Activated CD4-positive, alpha-beta memory T cell treated with anti-CD3 and anti-CD28 coated beads, Interleukin-2, amount 10 ng/mL, durations not matched to agents 7 days and 5 days (primary cell): Measurements from ENCODE around the gene MAP3K9. TPM values are rescaled to one million over a fixed set of nuclear protein-coding genes. Genes with fewer than 3 reads are reported as not detected.

Experiments used
- CTCF ChIA-PET: fragments of 350-600 bp; sonication (Branson Sonifier 250); formaldehyde crosslinking; loops from one replicate; lab custom pipeline; 2021; ENCODE audit warnings: antibody characterized with exemption, inconsistent platforms; lab: Charles Lee
- POLR2A ChIA-PET: fragments of 350-600 bp; sonication (Branson Sonifier 250); formaldehyde crosslinking; loops from one replicate; lab custom pipeline; 2021; ENCODE audit warnings: antibody characterized with exemption; lab: Charles Lee
- DNase-seq: peaks from one replicate; pipeline ENCODE4 v3.0.0-alpha.2; 2020
- H3K27ac Mint-ChIP-seq: one replicate; pipeline ENCODE4 v1.8.0; 2021; ENCODE audit warnings: mild to moderate bottlenecking, mixed read lengths
- H3K27me3 Mint-ChIP-seq: one replicate; pipeline ENCODE4 v1.8.0; 2021; ENCODE audit warnings: mixed read lengths
- H3K36me3 Mint-ChIP-seq: one replicate; pipeline ENCODE4 v1.8.0; 2021; ENCODE audit warnings: low read depth, mixed read lengths
- H3K4me1 Mint-ChIP-seq: one replicate; pipeline ENCODE4 v1.8.0; 2021; ENCODE audit warnings: mixed read lengths
- H3K4me3 Mint-ChIP-seq: one replicate; pipeline ENCODE4 v1.8.0; 2021; ENCODE audit warnings: mild to moderate bottlenecking, mixed read lengths
- H3K9me3 Mint-ChIP-seq: one replicate; pipeline ENCODE4 v1.8.0; 2021; ENCODE audit warnings: mixed read lengths
- total RNA-seq, 2 experiments: library from RNA; stranded (reverse); gene quantifications; one replicate each; pipeline ENCODE4 v1.2.3, GENCODE V29; 2021

Gene MAP3K9
- total RNA-seq, 2 experiments from 2014 or later: 5.9 to 6.7 TPM

DNA sequence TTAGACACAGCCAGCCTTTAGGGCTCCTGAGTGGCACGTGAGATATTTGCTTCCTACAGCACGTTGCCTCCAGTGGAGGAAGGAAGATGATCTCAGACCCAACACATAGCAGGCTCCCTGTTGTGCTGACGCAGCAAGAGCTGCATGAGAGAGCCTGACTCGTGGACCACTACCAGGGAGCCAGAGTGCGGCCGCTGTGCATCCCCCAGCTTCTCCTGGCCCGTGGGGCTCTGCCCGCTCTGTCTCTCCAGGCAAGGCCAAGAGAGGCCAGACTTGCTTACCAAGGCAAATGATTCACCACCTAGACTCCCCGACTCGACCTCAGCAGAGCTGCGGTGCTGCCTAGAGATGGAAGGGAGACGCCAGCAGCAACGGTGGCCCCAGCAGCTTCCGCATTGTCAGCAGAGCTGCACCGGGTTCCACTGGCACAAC lies 37.5 kb downstream of the MAP3K9 start:
- DNase-seq: no peak
- H3K4me1 Mint-ChIP-seq: no peaks in the 10 kb centered on the region
- H3K27ac Mint-ChIP-seq: no peak overlapping the region
- no peaks in the 10 kb centered on the region for H3K36me3 Mint-ChIP-seq
- POLR2A ChIA-PET: no interaction called here
- H3K27me3 Mint-ChIP-seq: no peaks in the 10 kb centered on the region
- H3K4me3 Mint-ChIP-seq: no peak overlapping the region
- CTCF ChIA-PET: interaction anchor here (1.3 kb wide), 1 partner anchor 12 kb away, joined by 4 read pairs; no protein-coding TSS in a partner anchor
- no peaks in the 10 kb centered on the region for H3K9me3 Mint-ChIP-seq

DNA sequence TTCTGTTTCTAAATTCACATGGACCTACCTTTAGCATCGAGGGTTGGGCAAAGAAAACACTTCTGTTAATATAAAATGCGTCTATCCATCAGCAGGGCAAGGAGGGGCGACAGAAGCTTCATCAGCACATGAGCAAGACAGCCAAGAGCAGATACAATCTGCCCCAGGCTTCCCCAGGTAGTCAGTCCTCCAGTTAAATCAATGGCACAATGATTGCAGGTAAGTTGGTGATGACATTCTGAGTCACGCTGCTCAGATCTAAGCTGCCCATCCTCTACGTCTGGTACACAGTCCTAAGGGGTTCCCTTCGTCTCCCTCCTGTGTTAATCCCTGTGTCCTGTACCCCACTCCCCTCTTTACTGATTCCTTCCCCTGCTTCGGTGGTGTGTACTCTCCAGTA lies 38.8 kb downstream of the MAP3K9 start:
- Mint-ChIP-seq H3K27me3 (no peaks in the 10 kb centered on the region), H3K27ac (no peak overlapping the region)
- POLR2A ChIA-PET: no interaction called here

DNA sequence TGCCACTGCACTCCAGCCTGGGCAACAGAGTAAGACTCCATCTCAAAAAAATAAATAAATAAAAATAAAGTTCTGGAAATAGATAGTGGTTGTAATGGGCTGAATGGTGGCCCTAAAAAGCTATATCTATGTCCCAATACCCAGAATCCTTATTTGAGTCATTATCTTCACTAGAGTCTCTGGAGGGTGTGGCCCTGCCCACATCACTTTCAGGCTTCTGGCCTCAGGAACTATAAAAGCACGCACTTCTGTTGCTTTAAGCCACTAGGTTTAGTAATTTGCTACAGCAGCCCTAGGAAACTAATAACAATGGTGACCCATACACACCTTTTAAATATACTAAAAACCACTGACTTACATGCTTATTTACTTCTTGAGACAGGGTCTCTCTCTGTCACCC lies 49.9 kb downstream of the MAP3K9 start:
- Mint-ChIP-seq H3K9me3 (no peaks in the 10 kb centered on the region), H3K27me3 (no peaks in the 10 kb centered on the region), H3K36me3 (peaks cover 5% of the 10 kb centered on the region), H3K27ac (no peak overlapping the region), H3K4me1 (peaks cover 1% of the 10 kb centered on the region), H3K4me3 (no peak overlapping the region)
- ChIA-PET POLR2A (no interaction called here), CTCF (interaction anchor here (1.2 to 1.4 kb wide), 2 partner anchors 12 to 58 kb away, joined by 4 to 5 read pairs; no protein-coding TSS in a partner anchor)
- no peak for DNase-seq

More for the DNA sequence above, 38.8 kb downstream of the MAP3K9 start:
- Mint-ChIP-seq H3K4me3 (no peak overlapping the region), H3K9me3 (no peaks in the 10 kb centered on the region), H3K36me3 (no peaks in the 10 kb centered on the region), H3K4me1 (no peaks in the 10 kb centered on the region)
- CTCF ChIA-PET: no interaction called here
- no peak for DNase-seq

DNA sequence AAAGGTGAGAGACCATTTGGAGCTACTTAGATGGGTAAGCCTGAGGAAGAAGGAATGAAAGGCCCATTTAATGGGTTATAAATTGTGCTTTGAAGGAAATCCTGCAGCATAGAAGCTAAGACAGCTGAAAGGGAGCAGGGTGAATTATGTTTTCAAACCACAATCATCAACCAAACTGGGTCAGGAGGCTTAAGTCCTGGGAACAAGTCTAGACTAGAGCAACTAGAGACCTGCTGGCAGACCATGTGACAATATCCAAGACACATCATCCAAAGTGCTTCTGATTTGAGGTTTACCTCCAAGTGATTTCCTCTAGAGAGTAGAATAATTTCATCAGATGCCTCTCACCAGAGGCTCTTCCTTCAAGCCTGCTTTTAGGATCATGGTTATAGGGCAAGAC lies 53.7 kb downstream of the MAP3K9 start:
- no peaks in the 10 kb centered on the region for H3K9me3 Mint-ChIP-seq
- H3K4me1 Mint-ChIP-seq: peaks cover 1% of the 10 kb centered on the region
- CTCF ChIA-PET: no interaction called here
- POLR2A ChIA-PET: no interaction called here
- no peak for DNase-seq
- peaks cover 3% of the 10 kb centered on the region for H3K36me3 Mint-ChIP-seq
- H3K27me3 Mint-ChIP-seq: no peaks in the 10 kb centered on the region
- no peak overlapping the region for H3K4me3 Mint-ChIP-seq
- H3K27ac Mint-ChIP-seq: no peak overlapping the region

DNA sequence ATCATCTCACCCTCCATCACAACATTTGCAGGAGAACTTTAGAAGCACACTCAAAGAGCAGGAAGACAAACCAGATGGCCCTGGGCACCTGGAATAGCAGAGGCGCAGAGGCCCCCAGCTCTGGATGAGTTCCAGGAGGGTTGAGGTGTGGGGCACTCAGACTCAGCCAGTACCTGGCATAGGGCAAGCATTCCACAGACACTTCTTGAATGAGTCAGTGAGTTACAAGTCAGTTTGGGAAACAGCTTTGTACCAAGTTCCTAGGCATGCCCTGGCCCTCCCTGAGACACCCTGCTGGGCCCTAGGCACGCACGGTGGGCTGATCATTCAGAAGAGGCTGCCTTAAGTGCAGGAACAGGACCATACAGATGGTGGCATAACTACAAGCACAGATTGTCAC lies 54.3 kb downstream of the MAP3K9 start:
- Mint-ChIP-seq H3K27me3 (no peaks in the 10 kb centered on the region), H3K36me3 (no peaks in the 10 kb centered on the region), H3K4me3 (no peak overlapping the region), H3K27ac (no peak overlapping the region), H3K4me1 (peaks cover 1% of the 10 kb centered on the region), H3K9me3 (no peaks in the 10 kb centered on the region)
- ChIA-PET POLR2A (no interaction called here), CTCF (no interaction called here)
- no peak for DNase-seq

DNA sequence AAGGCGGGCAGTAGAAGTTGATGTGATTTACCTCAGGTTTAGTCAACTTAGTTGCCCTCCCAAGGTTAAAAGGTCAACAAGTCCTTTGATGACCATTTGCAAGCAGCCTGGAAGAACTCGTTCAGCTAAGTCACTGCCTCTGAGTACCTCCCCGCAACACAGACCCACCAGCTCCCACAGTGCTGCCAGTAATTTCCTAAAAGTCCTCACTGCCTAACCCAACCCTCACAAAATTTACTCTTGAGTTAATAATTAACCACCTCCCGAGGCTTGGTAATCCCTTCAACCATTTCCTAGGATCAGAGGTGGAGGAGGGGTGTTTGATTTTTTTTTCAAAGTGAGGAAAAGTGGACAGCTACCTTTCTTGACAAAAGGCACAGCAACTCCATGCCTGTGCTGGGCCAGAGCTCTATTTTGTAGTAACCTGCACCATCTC lies 55.8 kb downstream of the MAP3K9 start:
- H3K27ac Mint-ChIP-seq: no peak overlapping the region
- ChIA-PET CTCF (no interaction called here), POLR2A (no interaction called here)

DNA sequence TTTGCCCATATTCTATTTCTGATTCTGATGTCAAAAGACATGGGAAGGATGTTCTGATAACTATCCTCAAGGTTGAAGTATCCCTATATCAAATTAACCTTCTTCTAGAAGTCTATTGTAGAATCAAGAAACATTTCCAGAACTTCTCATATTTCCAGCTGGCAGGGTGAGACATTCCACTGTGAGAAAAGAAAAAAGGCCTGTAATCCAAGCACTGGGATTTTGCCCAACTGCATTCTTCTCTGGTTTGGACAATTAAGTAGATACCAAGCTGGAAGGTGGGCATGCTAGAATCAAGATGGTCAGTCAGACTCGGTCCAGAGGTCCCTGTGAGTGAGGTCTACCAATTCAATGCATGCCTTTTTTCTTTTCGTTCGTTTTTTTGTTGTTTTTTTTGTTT lies 60.9 kb downstream of the MAP3K9 start:
- ChIA-PET POLR2A (no interaction called here), CTCF (no interaction called here)
- no peaks in the 10 kb centered on the region for H3K4me1 Mint-ChIP-seq
- peaks cover 24% of the 10 kb centered on the region for H3K36me3 Mint-ChIP-seq
- H3K4me3 Mint-ChIP-seq: no peak overlapping the region
- DNase-seq: no peak
- H3K27me3 Mint-ChIP-seq: no peaks in the 10 kb centered on the region
- no peak overlapping the region for H3K27ac Mint-ChIP-seq
- H3K9me3 Mint-ChIP-seq: peaks cover 2% of the 10 kb centered on the region

More for the DNA sequence above, 55.8 kb downstream of the MAP3K9 start:
- Mint-ChIP-seq H3K4me3 (no peak overlapping the region), H3K27me3 (no peaks in the 10 kb centered on the region), H3K4me1 (no peaks in the 10 kb centered on the region), H3K9me3 (no peaks in the 10 kb centered on the region), H3K36me3 (peaks cover 6% of the 10 kb centered on the region)
- no peak for DNase-seq

DNA sequence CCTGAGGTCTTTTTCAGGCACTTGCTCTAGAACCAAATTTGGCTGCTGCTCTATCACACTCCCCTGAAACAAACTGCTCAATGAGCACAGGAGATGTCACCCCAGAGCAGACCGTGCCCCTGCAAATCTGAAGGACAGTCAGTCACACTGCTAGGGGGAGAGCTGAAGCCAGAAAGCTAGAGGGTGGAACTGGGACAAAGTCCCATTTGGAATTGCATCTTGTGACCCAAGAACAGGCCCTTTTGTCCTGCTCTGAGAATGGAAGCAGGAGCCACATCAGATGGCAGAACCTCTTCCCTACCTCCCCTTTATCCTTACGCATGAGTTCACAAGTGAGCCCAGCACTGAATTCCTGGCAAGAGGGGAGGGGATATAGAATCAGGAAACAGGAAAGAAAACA lies 64.7 kb downstream of the MAP3K9 start:
- CTCF ChIA-PET: no interaction called here
- H3K4me1 Mint-ChIP-seq: no peaks in the 10 kb centered on the region

DNA sequence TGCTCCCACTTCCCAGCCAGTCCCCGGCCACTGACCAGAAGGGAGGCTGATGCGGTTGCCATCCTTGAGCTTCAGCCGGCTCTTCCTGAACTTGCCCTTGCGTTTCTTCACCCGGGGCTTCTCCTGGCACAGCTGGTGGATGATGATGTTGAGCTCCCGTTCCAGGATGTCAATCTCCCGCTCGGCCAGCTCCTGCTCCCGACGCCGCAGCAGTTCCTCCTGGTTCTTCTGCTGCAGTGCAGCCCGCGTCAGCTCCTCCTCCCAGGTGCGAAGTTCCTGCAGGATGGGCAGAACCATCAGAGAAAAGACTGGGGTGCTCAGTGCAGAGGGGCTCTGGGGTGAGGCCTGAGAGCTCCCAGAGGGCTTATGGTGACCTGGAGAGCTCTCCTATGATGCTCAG lies 67.0 kb downstream of the MAP3K9 start:
- no peaks in the 10 kb centered on the region for H3K9me3 Mint-ChIP-seq
- no peaks in the 10 kb centered on the region for H3K4me1 Mint-ChIP-seq
- no peak overlapping the region for H3K27ac Mint-ChIP-seq
- no peak overlapping the region for H3K4me3 Mint-ChIP-seq
- H3K27me3 Mint-ChIP-seq: no peaks in the 10 kb centered on the region
- no peak for DNase-seq
- peaks cover 12% of the 10 kb centered on the region for H3K36me3 Mint-ChIP-seq
- ChIA-PET CTCF (no interaction called here), POLR2A (no interaction called here)

More for the DNA sequence above, 64.7 kb downstream of the MAP3K9 start:
- H3K36me3 Mint-ChIP-seq: peaks cover 24% of the 10 kb centered on the region
- no peaks in the 10 kb centered on the region for H3K27me3 Mint-ChIP-seq
- no peak overlapping the region for H3K4me3 Mint-ChIP-seq
- no peak for DNase-seq
- H3K27ac Mint-ChIP-seq: no peak overlapping the region
- POLR2A ChIA-PET: no interaction called here
- H3K9me3 Mint-ChIP-seq: peaks cover 2% of the 10 kb centered on the region

DNA sequence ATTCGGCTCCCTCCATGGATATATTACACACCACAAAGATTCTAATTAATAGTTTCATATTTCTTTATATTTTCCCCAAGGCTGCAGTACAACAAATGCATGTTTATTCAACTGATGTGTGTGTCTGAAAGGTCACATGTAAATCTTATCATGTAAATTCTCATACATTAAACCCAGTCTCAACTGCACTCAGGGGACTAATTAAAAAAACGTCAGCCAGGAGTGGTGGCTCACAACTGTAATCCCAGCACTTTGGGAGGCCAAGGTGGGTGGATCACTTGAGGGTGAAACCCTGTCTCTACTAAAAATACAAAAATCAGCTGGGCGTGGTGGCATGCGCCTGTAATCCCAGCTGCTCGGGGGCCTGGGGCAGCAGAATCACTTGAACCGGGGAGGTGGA lies 67.8 kb downstream of the MAP3K9 start:
- no peak for DNase-seq
- CTCF ChIA-PET: no interaction called here
- no peaks in the 10 kb centered on the region for H3K9me3 Mint-ChIP-seq
- peaks cover 6% of the 10 kb centered on the region for H3K36me3 Mint-ChIP-seq
- no peaks in the 10 kb centered on the region for H3K27me3 Mint-ChIP-seq
- POLR2A ChIA-PET: no interaction called here
- H3K27ac Mint-ChIP-seq: no peak overlapping the region
- H3K4me3 Mint-ChIP-seq: no peak overlapping the region
- no peaks in the 10 kb centered on the region for H3K4me1 Mint-ChIP-seq

DNA sequence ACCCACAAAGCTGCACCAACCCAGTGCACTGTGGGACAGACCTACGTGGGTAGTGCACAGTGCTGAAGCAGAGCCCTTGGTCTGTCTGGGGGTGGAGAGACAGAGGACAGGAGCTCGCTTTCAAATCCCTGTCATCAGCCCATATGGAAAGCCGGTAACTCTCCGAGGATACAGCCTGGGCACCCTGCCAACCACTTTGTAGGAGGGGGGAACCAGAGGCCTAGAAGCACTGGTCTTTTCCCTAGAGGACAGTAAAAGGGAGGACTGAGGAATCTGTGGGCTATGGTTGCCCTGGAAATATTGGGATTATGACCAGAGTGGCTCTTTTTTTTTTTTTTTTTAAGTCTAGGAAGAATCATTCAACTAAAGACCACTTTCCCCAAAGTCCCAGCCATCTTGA lies 74.3 kb downstream of the MAP3K9 start:
- Mint-ChIP-seq H3K9me3 (no peaks in the 10 kb centered on the region), H3K4me3 (no peak overlapping the region), H3K4me1 (no peaks in the 10 kb centered on the region), H3K27ac (no peak overlapping the region), H3K27me3 (no peaks in the 10 kb centered on the region), H3K36me3 (peaks cover 14% of the 10 kb centered on the region)
- CTCF ChIA-PET: no interaction called here
- POLR2A ChIA-PET: no interaction called here
- DNase-seq: no peak

DNA sequence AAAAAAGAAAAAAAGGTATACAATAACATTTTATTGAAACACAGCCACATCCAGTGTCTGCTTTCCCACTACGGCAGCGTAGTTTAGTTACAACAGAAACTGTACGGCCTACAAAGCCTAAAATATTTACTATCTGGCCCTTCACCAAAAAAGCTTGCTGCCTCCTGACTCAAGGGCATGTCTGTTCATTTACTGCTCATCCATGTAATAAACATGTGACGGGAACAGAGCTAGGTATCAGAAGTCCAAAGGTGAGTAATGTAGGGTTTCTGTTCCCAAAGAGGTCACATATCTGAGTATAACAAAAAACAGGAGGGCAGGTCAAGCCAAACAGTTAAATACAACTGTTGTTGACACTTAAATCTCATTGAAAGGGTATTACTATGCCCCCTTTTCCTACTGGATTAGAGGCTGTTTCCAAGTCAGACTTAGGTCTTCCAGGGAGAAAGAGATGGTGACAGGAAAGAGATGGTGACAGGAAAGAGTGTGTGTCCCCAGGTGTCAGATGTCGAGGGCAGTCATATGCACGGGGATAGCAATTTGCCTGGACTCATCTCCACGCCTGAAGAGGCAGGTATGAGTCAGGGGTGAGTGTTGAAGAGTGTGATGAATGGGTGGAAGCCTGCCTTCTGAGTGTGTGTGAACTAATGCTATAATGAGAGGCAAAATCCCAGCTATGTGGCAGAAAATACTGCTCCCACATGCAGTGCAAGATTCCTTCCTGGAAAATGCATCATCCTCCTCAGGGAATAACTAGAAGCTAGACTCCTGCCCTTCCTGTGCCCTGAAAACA lies 77.7 kb downstream of the MAP3K9 start:
- no peaks in the 10 kb centered on the region for H3K27me3 Mint-ChIP-seq
- no peaks in the 10 kb centered on the region for H3K9me3 Mint-ChIP-seq
- ChIA-PET POLR2A (no interaction called here), CTCF (interaction anchor here (0.5 kb wide), 1 partner anchor 9 kb away, joined by 3 read pairs; no protein-coding TSS in a partner anchor)
- no peaks in the 10 kb centered on the region for H3K4me1 Mint-ChIP-seq
- peaks cover 15% of the 10 kb centered on the region for H3K36me3 Mint-ChIP-seq
- H3K27ac Mint-ChIP-seq: no peak overlapping the region
- no peak for DNase-seq
- H3K4me3 Mint-ChIP-seq: no peak overlapping the region

DNA sequence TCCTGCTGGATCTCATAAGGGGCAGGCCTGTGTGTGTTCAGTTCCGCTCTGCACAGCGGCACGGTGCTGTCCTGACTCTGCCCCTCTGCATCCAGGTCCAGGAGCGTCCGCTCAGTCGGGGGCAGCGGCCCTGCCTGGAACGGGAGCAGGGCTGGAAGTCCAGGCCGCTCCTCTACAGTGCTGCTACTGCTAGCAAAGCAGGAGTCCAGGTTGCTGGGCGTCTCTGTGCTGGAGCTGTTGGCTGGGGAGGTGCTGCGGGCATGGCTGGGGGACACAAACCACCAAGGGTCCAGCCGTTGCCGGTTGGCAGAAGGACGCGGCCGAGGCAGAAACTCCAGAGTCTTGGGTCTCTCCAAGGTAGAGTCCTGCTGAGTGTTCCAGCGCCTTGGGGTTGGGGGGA lies 78.9 kb downstream of the MAP3K9 start:
- H3K27me3 Mint-ChIP-seq: no peaks in the 10 kb centered on the region
- H3K9me3 Mint-ChIP-seq: no peaks in the 10 kb centered on the region
- no peak overlapping the region for H3K4me3 Mint-ChIP-seq
- DNase-seq: no peak
- no peaks in the 10 kb centered on the region for H3K4me1 Mint-ChIP-seq
- ChIA-PET CTCF (no interaction called here), POLR2A (no interaction called here)
- H3K27ac Mint-ChIP-seq: no peak overlapping the region
- peaks cover 15% of the 10 kb centered on the region for H3K36me3 Mint-ChIP-seq
